ENCODE results near the gene DMXL1.

DNA sequence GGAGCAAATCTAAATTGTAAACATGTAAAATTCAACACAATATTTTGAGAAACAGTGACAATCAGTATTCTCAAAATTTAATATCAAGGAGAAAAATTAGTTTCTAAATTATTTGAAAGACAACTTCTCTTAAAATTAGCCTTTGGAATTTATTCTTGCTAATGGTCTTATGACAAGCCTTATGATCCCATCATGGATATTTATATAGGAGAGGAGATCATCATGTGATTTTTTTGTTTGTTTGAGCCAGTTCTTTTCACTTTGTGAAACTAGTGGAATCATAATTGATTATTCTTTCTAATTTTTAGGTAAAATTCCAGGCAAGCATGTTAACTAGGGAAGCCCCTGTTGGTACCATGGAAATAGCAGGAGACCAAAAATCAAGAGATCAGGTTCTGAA, 24.7 kb downstream of the DMXL1 start:
- no peak for TF ChIP-seq POLR2A (IDR thresholded peaks at IDR 0.05; ENCODE audit: low read length)
- no peak for TF ChIP-seq GATA1 (IDR thresholded peaks at IDR 0.05; ENCODE audit: low read depth, low read length)

Data from erythroblast (primary cell).